SK-N-SH (cell line): ENCODE data around the gene KTN1. TPM values are rescaled to one million over a fixed set of nuclear protein-coding genes. Genes with fewer than 3 reads are reported as not detected.

Experiments
- CTCF ChIA-PET: fragments of 300-600, 350-600 bp; formaldehyde crosslinking; extraction: SDS; loops from one replicate; lab custom pipeline; 2021; lab: Yijun Ruan, JAX
- POLR2A ChIA-PET: fragments of 350-600 bp; sonication (Branson Sonifier 250); formaldehyde crosslinking; extraction: SDS; loops from one replicate; lab custom pipeline; 2020; ENCODE audit warnings: antibody characterized with exemption, inconsistent platforms; lab: Yijun Ruan, JAX
- DNase-seq: peaks from one replicate; pipeline ENCODE4 v3.0.0; 2012
- H2AFZ ChIP-seq: fragments of 200-600 bp; sonication (generic); 2 replicates; pipeline ENCODE4 v1.8.1; 2016; ENCODE audit warnings: antibody characterized with exemption, mild to moderate bottlenecking, low read depth
- H3F3A ChIP-seq: fragments of 200-600 bp; sonication (generic); replicated peaks from 2 replicates; pipeline ENCODE3; 2016; ENCODE audit warnings: antibody characterized with exemption, mild to moderate bottlenecking; ENCODE audit not compliant: insufficient read depth
- H3K27ac ChIP-seq, 2 experiments: fragments of 200-500 bp in 1 of 2; fragments of 200-600 bp in 1 of 2; sonication (Bioruptor generic) in 1 of 2; sonication (generic), shearing (Covaris generic) in 1 of 2; 2 replicates each; pipeline versions ENCODE4 v1.5.1 to v1.6.1; 2014 to 2016; ENCODE audit warnings: low read depth in 2 of 2, inconsistent platforms in 1 of 2, low read length in 1 of 2, mild to moderate bottlenecking in 1 of 2, mixed read lengths in 1 of 2
- H3K27me3 ChIP-seq: fragments of 200-600 bp; sonication (generic), shearing (Covaris generic); 2 replicates; pipeline ENCODE4 v1.6.1; 2016; ENCODE audit warnings: mixed run types; ENCODE audit not compliant: insufficient read depth
- H3K36me3 ChIP-seq, 2 experiments: fragments of 200-500 bp in 1 of 2; fragments of 200-600 bp in 1 of 2; sonication (Bioruptor generic) in 1 of 2; sonication (generic) in 1 of 2; replicated peaks in 1 of 2; 2 replicates each; pipeline versions ENCODE3 to v1.5.1; 2014 to 2016; ENCODE audit warnings: low read length in 1 of 2, mild to moderate bottlenecking in 1 of 2; ENCODE audit not compliant: insufficient read depth in 2 of 2, control insufficient read depth in 1 of 2
- H3K4me1 ChIP-seq, 2 experiments: fragments of 200-500 bp in 1 of 2; fragments of 200-600 bp in 1 of 2; sonication (Bioruptor generic) in 1 of 2; sonication (generic), shearing (Covaris generic) in 1 of 2; 2 replicates each; pipeline versions ENCODE4 v1.5.1 to v1.6.1; 2014 to 2016; ENCODE audit warnings: low read depth in 1 of 2, low read length in 1 of 2, mixed run types in 1 of 2; ENCODE audit not compliant: insufficient read depth in 2 of 2, control insufficient read depth in 1 of 2
- H3K4me2 ChIP-seq: fragments of 200-600 bp; sonication (generic), shearing (Covaris generic); 2 replicates; pipeline ENCODE4 v1.6.1; 2017; ENCODE audit warnings: mixed run types
- H3K4me3 ChIP-seq, 2 experiments: fragments of 200-500 bp in 1 of 2; fragments of 200-600 bp in 1 of 2; sonication (Bioruptor generic) in 1 of 2; sonication (generic), shearing (Covaris generic) in 1 of 2; 2 replicates each; pipeline versions ENCODE4 v1.5.1 to v1.8.1; 2014 to 2016; ENCODE audit warnings: low read depth in 2 of 2, inconsistent platforms in 1 of 2, low read length in 1 of 2, mild to moderate bottlenecking in 1 of 2, mixed read lengths in 1 of 2, moderate library complexity in 1 of 2
- H3K79me2 ChIP-seq: fragments of 200-600 bp; sonication (generic); 2 replicates; pipeline ENCODE4 v1.8.1; 2017; ENCODE audit warnings: mild to moderate bottlenecking; ENCODE audit not compliant: insufficient read depth
- H3K9ac ChIP-seq: fragments of 200-600 bp; sonication (generic); 2 replicates; pipeline ENCODE4 v1.6.1; 2017; ENCODE audit warnings: mixed run types
- H3K9me2 ChIP-seq: fragments of 200-600 bp; sonication (generic); 2 replicates; pipeline ENCODE4 v1.6.1; 2017; ENCODE audit warnings: mixed run types
- H3K9me3 ChIP-seq: fragments of 200-600 bp; sonication (generic); 2 replicates; pipeline ENCODE4 v1.6.1; 2017; ENCODE audit warnings: mixed run types, mild to moderate bottlenecking, moderate library complexity
- H4K20me1 ChIP-seq: fragments of 200-600 bp; sonication (generic); 2 replicates; pipeline ENCODE4 v1.6.1; 2017; ENCODE audit warnings: mild to moderate bottlenecking, mixed run types; ENCODE audit not compliant: insufficient read depth
- CHD2 ChIP-seq: fragments of 150-350 bp; IDR thresholded peaks from 2 replicates; pipeline ENCODE4 v1.6.1; 2018; ENCODE audit warnings: low read length; ENCODE audit not compliant: partially characterized antibody
- ELF1 ChIP-seq: IDR thresholded peaks from 2 replicates; pipeline ENCODE4 v1.4.0; 2012
- FOSL2 ChIP-seq: IDR thresholded peaks from 2 replicates; pipeline ENCODE4 v1.4.0; 2012; ENCODE audit warnings: low read depth, mild to moderate bottlenecking, moderate library complexity, borderline replicate concordance
- FOXJ3 ChIP-seq: sonication (generic); formaldehyde crosslinking; IDR thresholded peaks from 2 replicates; pipeline ENCODE4 v1.5.1; 2020; ENCODE audit warnings: mild to moderate bottlenecking, missing genetic modification reagents
- FOXM1 ChIP-seq: IDR thresholded peaks from 2 replicates; pipeline ENCODE4 v1.4.0; 2012; ENCODE audit warnings: low read depth, mild to moderate bottlenecking
- GATA2 ChIP-seq: sonication (generic); formaldehyde crosslinking; IDR thresholded peaks from 2 replicates; pipeline ENCODE4 v1.5.0; 2020; ENCODE audit warnings: mild to moderate bottlenecking, missing genetic modification reagents
- IRF3 ChIP-seq: fragments of 150-350 bp; IDR thresholded peaks from 2 replicates; pipeline ENCODE4 v1.6.1; 2016; ENCODE audit warnings: mild to moderate bottlenecking, low read depth, low read length
- MEF2A ChIP-seq: IDR thresholded peaks from 2 replicates; pipeline ENCODE4 v1.4.0; 2012; ENCODE audit warnings: low read depth, borderline replicate concordance
- MXI1 ChIP-seq: IDR thresholded peaks from 2 replicates; pipeline ENCODE4 v1.6.1; 2012; ENCODE audit warnings: mild to moderate bottlenecking, low read depth, low read length, improper control_type of control experiment
- NFIC ChIP-seq: IDR thresholded peaks from 2 replicates; pipeline ENCODE4 v1.4.0; 2012; ENCODE audit warnings: borderline replicate concordance
- NRF1 ChIP-seq: IDR thresholded peaks from 2 replicates; pipeline ENCODE4 v1.6.1; 2012; ENCODE audit warnings: low read depth, mild to moderate bottlenecking, low read length
- POLR2AphosphoS5 ChIP-seq: IDR thresholded peaks from 2 replicates; pipeline ENCODE4 v1.6.1; 2012; ENCODE audit warnings: low read depth, low read length
- RCOR1 ChIP-seq: fragments of 150-350 bp; IDR thresholded peaks from 2 replicates; pipeline ENCODE4 v1.6.1; 2017; ENCODE audit warnings: antibody characterized with exemption, low read length
- RFX5 ChIP-seq: IDR thresholded peaks from 2 replicates; pipeline ENCODE4 v1.6.1; 2012; ENCODE audit warnings: mild to moderate bottlenecking, improper control_type of control experiment, low read length
- TCF12 ChIP-seq: IDR thresholded peaks from 2 replicates; pipeline ENCODE4 v1.4.0; 2012
- TEAD4 ChIP-seq: IDR thresholded peaks from 2 replicates; pipeline ENCODE4 v1.4.0; 2012; ENCODE audit warnings: mild to moderate bottlenecking, borderline replicate concordance; ENCODE audit not compliant: insufficient read depth
- USF1 ChIP-seq: IDR thresholded peaks from 2 replicates; pipeline ENCODE4 v1.4.0; 2012; ENCODE audit warnings: low read depth, borderline replicate concordance
- USF2 ChIP-seq: fragments of 150-350 bp; IDR thresholded peaks from 2 replicates; pipeline ENCODE4 v1.6.1; 2017; ENCODE audit warnings: antibody characterized with exemption, low read length, low read depth, borderline replicate concordance
- ZBTB33 ChIP-seq: IDR thresholded peaks from 2 replicates; pipeline ENCODE4 v1.4.0; 2012; ENCODE audit warnings: low read depth, borderline replicate concordance
- WGBS: methylation state at CpG from one replicate; pipeline ENCODE4 v1.1.6; 2017; ENCODE audit warnings: low lambda C conversion rate; 5-methylcytosine and 5-hydroxymethylcytosine counted together
- polyA plus RNA-seq, 3 experiments: library from polyadenylated mRNA; depleted of rRNA; stranded (reverse); fragments of >200 nt; gene quantifications; 2 replicates each; pipeline ENCODE4 v1.2.3, GENCODE V29; 2012

Gene KTN1
- polyA plus RNA-seq, 1 of the 3 experiments (the other 2 are of a cell fraction) = 39.5 TPM

GRCh38 chr14:55688566-55688965 is 108.6 kb downstream of the KTN1 start:
- no peak overlapping the region for H3K9ac ChIP-seq
- H3K4me1 ChIP-seq = peaks cover 0 to 9% of the 10 kb centered on the region in 2 experiments; a peak in 2 of 4 replicates
- no peak for TF ChIP-seq ELF1
- no peak for TF ChIP-seq IRF3
- no peak for TF ChIP-seq NRF1
- TF ChIP-seq ZBTB33 = no peak
- no peak for TF ChIP-seq RFX5
- no peak for TF ChIP-seq USF1
- no peaks in the 10 kb centered on the region for H4K20me1 ChIP-seq
- H3K27ac ChIP-seq = no peak overlapping the region
- H3K36me3 ChIP-seq = peaks cover 40 to 56% of the 10 kb centered on the region in 2 experiments
- peaks cover 9% of the 10 kb centered on the region for H3F3A ChIP-seq
- H3K79me2 ChIP-seq = no peaks in the 10 kb centered on the region
- no peak overlapping the region for H3K4me3 ChIP-seq
- CTCF ChIA-PET = no interaction called here
- no peak for DNase-seq
- 0 out of 2 replicates have a peak, but pooled peaks cover 10% of the 10 kb centered on the region for H3K9me3 ChIP-seq
- H3K27me3 ChIP-seq = no peaks in the 10 kb centered on the region
- POLR2A ChIA-PET = no interaction called here
- no peak overlapping the region for H3K4me2 ChIP-seq
- H3K9me2 ChIP-seq = no peaks in the 10 kb centered on the region
- no peak overlapping the region for H2AFZ ChIP-seq
- 87% methylated on average over 2 of the region's 2 CpGs for WGBS

- no peak for DNase-seq
- no peak overlapping the region for H3K27ac ChIP-seq
- H3F3A ChIP-seq = peaks cover 9% of the 10 kb centered on the region
- H3K4me3 ChIP-seq = no peak overlapping the region
- H3K79me2 ChIP-seq = no peaks in the 10 kb centered on the region
- H3K9me3 ChIP-seq = 0 out of 2 replicates have a peak, but pooled peaks cover 10% of the 10 kb centered on the region
- H4K20me1 ChIP-seq = no peaks in the 10 kb centered on the region
- no peaks in the 10 kb centered on the region for H3K27me3 ChIP-seq
- H3K4me1 ChIP-seq = peaks cover 0 to 9% of the 10 kb centered on the region in 2 experiments; a peak in 2 of 4 replicates
- 82% methylated on average over 5 of the region's 5 CpGs for WGBS
- no peak overlapping the region for H2AFZ ChIP-seq
- ChIA-PET CTCF (interaction anchor here (0.9 to 1.8 kb wide), 2 partner anchors 9 to 25 kb away, joined by 4 read pairs; no protein-coding TSS in a partner anchor), POLR2A (no interaction called here)
- no peak overlapping the region for H3K9ac ChIP-seq
- H3K4me2 ChIP-seq = no peak overlapping the region
- peaks cover 28 to 39% of the 10 kb centered on the region in 2 experiments for H3K36me3 ChIP-seq
- no peaks in the 10 kb centered on the region for H3K9me2 ChIP-seq
- TF ChIP-seq FOSL2 = no peak
- TF ChIP-seq CHD2 = no peak
- TF ChIP-seq NFIC = no peak
- no peak for TF ChIP-seq FOXM1
- no peak for TF ChIP-seq TEAD4
- TF ChIP-seq GATA2 = no peak
- no peak for TF ChIP-seq POLR2AphosphoS5
- TF ChIP-seq RCOR1 = no peak
- no peak for TF ChIP-seq MXI1
- TF ChIP-seq RFX5 = no peak
- no peak for TF ChIP-seq MEF2A
- no peak for TF ChIP-seq TCF12
- no peak for TF ChIP-seq FOXJ3 (CRISPR knock-in tag)
- TF ChIP-seq USF2 = no peak
These were observed 110.2 kb downstream of the KTN1 start for GRCh38 chr14:55689981-55690871.
